Kidney glomerular epithelial cell (primary cell): ENCODE measurements around the gene SLC9C1.

ENCODE experiments used
- DNase-seq: peaks from one replicate; lab custom pipeline; 2025; lab: John Stamatoyannopoulos, UW

SLC9C1 gene

GRCh38 chr3:112306825-112307224, 12.8 kb upstream of the SLC9C1 start:
- no peak for DNase-seq

DNA sequence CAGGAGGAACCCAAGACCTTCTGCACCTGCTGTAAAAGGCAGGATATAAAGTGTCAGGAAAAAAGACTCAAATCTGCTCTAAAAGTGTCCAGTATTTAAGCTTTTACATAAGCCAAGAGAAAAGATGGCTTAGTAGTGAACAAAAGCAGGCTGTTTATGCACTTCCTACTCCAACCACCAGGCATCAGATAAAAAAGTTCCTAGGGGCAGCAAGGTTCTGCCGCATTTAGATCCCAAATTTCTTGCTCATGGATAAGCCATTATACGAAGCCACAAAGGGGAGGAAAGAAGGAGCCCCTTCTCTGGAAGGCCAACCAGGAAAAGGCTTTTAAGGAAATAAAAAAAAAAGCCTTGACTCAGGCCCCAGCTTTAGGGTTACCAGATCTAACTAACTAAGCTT, 10.6 kb upstream of the SLC9C1 start:
- DNase-seq: no peak

GRCh38 chr3:112303764-112304325, 9.8 kb upstream of the SLC9C1 start:
- DNase-seq: no peak

DNA sequence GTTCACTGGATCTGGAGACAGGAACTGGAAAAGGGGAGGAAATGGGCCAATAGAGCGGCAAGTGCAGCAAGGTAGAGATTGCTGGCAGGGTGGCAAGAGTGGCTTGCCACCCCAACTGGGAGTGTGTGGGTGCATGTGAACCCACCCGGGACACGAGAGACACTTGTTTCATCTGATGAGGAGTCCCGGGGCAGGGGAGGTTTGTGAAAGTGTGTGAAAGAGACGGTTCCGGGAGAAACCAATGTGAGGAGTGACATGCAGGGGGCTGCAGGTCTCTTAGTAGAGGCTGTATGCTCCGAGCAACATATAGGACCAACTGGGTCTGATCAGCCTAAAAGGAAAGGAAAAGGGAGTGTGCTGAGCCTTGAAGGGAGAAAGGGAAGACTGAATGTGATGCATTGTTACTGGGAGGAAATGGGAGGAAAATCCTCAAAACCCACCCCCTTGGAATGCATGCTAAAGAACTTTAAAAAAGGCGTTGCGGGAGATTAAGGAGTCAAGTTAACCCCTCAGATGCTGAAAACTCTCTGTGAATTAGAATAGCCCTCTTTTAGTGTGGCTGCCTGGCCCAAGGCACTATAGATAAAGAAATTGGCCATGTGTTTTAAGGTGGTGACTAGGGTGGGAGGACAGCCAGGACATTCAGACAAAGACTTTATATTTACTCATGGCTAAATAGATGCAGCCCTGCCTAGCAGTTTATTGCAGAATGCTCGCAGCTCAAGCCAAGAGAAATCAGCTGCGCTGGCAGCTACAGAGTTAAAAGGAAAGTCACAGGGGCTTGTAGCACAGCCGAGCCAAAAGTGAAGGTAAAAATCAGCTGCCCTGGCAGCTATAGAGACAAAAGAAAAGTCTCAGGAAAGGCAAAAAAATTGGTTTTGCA, 9.1 kb upstream of the SLC9C1 start:
- no peak for DNase-seq

DNA sequence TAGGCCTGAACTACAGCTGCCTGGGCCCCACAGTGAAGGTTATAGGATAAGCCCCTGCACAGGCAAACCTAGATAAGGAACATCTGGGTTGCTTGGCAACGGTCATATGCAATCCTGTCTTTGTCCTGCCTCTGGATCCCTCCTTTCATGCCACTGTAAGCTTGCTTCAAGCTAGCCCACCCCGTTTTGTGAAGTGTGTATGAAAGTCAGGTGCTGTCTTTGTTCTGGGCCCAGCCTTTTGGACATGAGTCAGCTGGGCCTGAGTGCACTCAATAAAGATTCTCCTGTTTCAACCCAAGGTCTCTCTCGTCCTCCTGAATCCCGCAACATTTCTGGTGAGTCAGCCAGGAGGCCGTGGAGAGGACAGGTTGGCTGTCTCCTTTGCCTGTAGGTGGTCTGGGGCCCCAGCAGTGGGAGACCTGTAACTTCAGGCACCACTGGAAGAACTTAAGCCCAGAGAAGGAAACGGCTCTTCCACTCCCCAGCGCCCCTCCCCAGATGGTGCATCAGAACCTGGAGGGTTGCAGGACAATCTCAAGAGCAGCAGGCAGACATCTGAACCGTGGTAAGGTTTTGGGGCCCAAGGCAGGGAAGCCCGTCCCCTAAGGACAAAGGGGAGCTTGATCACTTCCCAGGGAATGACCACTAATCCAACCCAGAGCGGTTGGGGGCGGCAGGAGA, 8.3 kb upstream of the SLC9C1 start:
- no peak for DNase-seq

GRCh38 chr3:112298781-112299180, 4.8 kb upstream of the SLC9C1 start:
- no peak for DNase-seq

- DNase-seq: no peak
These were observed 3.7 kb upstream of the SLC9C1 start for GRCh38 chr3:112297714-112298113.

DNA sequence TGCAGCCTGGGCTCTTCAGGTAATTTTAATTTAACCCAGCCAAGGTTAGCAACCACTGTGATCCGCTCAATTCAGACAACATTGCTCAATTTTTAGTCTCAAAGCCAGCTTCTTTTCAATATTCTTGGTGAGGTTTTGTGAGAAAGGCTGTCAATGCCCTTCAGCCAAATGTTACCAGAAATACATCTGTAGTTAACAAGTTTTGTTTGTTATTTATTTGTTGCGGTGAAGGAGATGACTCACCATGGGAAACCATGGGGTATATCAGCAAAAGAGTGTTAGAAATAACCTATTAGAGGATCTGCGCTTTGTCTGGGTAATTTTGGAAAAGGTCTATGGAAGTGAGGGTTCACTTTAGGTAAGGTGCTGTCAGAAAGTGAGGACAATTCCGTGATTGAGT, 5.0 kb downstream of the SLC9C1 start:
- no peak for DNase-seq

GRCh38 chr3:112280266-112280665, 13.8 kb downstream of the SLC9C1 start:
- DNase-seq: no peak

DNA sequence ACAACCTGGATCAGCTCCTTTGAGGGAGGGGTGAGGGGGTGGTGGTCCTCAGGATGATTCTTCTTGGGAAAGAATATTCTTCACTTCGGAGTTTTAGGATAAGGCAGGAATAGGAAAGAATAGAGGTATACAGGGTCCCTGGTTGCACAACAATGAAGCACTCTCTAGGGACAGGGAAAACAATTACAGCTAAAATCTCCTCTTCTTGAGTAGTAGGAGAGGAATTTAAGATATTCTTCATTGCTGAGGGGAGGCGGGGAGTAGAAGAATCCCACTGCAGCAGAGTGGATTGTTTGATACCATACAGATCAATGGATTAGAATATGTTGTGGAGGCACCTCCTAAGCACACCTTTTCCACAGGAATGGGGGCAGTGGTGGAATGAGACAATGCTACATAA, 20.5 kb downstream of the SLC9C1 start:
- no peak for DNase-seq

DNA sequence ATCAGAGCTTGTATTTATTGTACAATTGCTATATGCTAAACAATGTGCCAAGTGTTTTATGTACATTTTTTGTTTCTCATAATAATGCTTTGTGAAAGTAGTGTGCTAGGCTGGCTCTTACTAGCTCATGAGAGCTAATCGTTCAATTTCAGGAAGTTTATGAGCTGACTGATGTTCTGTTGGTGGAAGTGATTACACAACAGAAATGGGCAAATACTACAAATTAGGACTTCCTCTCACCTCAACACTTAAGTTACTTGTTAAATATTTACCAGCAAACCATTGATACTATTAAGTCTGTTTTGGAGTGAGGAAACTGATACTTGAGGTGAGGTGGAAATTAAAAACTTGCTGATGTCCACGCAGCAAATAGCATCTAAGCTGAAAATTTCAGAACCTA, 32.3 kb downstream of the SLC9C1 start:
- DNase-seq: no peak

- no peak for DNase-seq
These were observed 33.5 kb downstream of the SLC9C1 start for GRCh38 chr3:112260563-112260962.

GRCh38 chr3:112253301-112253971, 40.6 kb downstream of the SLC9C1 start:
- DNase-seq: no peak

GRCh38 chr3:112247900-112248299, 46.1 kb downstream of the SLC9C1 start:
- no peak for DNase-seq

GRCh38 chr3:112247350-112247749, 46.7 kb downstream of the SLC9C1 start:
- no peak for DNase-seq

DNA sequence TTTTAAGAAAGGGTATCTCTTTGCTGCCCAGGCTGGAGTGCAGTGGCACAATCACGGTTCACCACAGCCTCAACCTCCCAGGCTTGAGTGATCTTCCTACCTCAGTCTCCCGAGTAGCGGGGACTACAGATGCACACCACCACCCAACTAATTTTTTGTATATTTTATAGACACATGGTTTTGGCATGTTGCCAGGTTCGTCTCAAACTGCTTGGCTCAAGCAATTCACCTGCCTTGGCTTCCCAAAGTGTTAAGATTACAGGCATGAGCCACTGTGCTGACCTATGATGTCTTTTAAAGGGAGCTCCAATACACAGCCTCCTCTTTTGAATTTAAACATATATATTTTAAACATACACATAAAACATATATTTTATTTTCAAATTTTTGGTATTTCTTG, 60.9 kb downstream of the SLC9C1 start:
- no peak for DNase-seq

DNA sequence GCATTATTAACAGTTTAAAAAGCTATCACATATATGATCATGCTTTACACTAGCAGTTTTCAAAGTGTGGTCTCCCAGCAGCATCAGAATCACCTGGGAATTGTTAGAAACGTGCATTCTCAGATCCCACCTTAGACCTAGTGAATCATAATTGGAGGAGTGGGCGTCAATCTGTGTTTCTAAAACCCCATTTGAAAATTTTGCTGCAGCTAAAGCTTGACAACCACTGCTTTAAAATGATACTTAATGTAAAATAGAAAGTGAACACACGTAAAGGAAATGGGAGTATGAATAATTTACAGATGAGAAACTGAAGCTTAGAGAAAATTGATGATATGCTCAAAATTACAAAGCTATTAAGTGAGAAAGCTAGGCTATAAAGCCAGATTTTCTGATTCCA, 62.3 kb downstream of the SLC9C1 start:
- DNase-seq: no peak

DNA sequence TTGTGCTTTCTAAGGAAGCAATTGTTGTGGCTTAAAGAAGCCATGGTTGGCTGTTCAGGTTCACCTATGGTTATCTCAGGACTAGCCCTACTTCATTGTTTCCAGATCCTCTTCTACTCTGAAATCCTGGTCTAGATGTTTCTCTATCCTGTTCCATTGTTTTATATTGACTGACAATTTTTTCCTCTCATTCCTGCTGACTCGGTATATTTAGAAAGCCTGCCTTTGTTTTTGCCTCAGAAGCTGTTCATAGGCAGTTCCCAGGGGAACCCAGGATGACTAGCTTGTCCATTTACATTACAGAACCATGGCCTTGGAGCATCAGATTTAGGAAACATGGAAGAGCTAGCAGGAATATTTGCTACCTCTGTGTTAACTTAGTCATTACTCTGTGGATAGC, 64.0 kb downstream of the SLC9C1 start:
- no peak for DNase-seq

- DNase-seq: no peak
These were observed 65.2 kb downstream of the SLC9C1 start for GRCh38 chr3:112228786-112229185.

GRCh38 chr3:112200317-112200666, 93.7 kb downstream of the SLC9C1 start:
- no peak for DNase-seq

DNA sequence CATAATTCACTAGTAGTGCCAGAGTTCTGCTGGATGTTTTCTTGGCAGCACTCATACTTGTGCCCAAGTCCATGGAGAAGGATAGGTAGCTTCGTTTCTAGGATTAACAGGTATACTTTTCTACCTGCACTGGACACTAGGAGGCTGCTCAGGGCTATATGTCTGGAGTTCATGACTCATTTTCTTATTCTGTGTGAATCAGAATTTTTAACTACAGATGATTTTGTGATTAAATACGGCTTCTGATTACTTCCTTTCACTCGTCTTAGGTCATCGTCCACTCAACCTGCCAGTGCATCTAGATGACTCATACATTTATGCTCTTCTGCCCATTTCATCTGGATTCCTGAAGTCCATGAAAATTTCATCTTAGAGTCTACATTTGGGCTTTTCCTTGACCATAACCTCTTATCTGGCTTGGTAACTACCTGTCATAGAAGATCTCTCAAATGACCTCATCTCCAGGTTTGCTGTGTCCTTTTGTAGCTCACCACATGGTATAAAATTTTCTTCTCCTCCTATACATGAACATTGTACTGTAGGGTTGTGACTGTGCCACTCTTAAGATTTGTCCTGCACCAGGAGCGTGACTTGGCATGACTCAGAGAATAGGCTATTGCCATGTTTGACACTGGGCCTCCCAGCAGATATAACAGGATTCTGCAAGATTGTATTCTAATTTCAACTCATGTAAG, 94.2 kb downstream of the SLC9C1 start:
- peak; percentile 74 for DNase-seq

GRCh38 chr3:112197131-112197530, 96.9 kb downstream of the SLC9C1 start:
- DNase-seq: no peak
